HTR-8/SVneo (cell line): ENCODE results near the gene CARS1.
"Not testable (repeated sequence)": the region's sequence is repeated elsewhere in the genome, so short reads cannot be mapped to it uniquely, and the experiment has no call there.

ENCODE experiments used
- DNase-seq: peaks from one replicate; pipeline ENCODE4 v3.0.0; 2011; ENCODE audit warnings: low spot score, mixed read lengths; ENCODE audit not compliant: insufficient read length
- FAIRE-seq: peaks from 2 replicates; lab custom pipeline; 2011; peaks lifted over from hg19 to GRCh38; lab: Jason Lieb, UNC

The CARS1 gene

DNA sequence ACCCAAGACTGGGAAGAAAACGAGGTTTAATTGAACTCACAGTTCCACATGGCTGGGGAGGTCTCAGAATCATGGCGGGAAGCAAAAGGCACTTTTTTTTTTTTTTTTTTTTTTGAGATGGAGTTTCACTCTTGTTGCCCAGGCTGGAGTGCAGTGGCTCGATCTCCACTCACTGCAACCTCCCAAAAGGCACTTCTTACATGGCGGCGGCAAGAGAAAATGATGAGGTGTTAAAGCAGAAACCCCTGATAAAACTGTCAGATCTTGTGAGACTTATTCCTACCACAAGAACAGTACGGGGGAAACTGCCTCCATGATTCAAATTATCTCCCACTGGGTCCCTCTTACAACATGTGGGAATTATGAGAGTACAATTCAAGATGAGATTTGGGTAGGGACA is 7.5 kb upstream of the CARS1 start:
- FAIRE-seq, DNase-seq: not testable (repeated sequence)

DNA sequence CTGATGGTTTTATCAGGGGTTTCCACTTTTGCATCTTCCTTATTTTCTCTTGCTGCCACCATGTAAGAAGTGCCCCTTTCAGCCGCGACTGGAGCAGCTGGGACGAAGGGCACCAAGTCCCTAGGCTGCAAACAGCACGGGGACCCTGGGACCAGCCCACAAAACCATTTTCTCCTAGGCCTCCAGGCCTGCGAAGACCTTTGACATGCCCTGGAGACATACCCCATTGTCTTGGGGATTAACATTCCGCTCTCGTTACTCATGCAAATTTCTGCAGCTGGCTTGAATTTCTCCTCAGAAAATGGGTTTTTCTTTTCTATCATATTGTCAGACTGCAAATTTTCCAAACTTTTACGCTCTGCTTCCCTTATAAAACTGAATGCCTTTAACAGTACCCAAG is 6.7 kb upstream of the CARS1 start:
- FAIRE-seq, DNase-seq: not testable (repeated sequence)

DNA sequence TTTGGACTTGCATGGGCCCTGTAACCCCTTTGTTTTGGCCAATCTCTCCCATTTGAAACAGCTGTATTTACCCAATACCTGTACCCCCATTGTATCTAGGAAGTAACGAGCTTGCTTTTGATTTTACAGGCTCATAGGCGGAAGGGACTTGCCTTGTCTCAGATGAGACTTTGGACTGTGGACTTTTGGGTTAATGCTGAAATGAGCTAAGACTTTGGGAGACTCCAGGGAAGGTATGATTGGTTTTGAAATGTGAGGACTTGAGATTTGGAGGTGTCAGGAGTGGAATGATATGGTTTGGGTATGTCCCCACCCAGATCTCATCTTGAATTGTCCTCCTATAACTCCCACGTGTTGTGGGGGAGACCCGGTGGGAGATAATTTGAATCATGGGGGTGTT is 6.2 kb upstream of the CARS1 start:
- not testable (repeated sequence) for FAIRE-seq, DNase-seq

- no peak for DNase-seq
- FAIRE-seq, result no peak
Measured at GRCh38 chr11:3060436-3061025, 3.3 kb upstream of the CARS1 start.

DNA sequence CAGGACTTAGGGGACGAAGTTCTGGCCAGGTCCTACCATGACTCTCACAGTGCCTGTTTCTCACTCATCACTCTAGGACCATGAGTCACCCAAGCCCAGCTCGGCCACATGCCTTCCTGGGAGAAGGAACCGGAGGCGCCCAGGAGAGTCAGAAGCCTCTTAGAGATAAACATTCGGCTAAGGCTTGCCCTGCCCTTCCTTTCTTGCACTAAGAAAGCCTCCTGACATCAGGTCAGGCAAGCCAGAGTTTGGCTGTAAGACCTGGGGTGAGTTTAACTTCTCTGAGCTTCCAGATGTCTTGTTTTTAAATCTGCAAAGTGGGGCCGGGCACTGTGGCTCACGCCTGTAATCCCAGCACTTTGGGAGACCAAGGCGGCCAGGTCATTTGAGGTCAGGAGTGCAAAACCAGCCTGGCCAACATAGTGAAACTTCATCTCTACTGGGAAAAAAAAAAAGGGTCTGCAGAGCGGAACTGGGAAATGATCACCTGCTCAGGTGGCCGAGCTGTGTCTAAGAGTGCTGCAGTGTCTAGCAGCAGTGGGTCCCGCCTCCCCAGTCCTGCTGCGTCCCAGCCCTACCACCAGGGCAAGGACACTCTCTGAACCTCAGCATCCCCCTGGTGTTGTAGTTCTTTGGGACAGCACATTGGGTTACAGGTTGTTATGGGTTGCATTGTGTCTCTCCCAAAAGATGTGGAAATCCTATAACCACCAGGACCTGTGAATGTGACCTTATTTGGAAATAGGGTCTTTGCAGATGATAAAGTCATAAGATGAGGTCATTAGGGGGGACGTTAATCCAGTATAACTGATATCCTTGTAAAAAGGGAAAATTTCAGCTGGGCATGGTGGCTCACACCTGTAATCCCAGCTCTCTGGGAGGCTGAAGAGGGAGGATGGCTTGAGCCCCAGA is 1.8 kb upstream of the CARS1 start:
- FAIRE-seq, result no peak
- peak; percentile 51 for DNase-seq

GRCh38 chr11:3056296-3057068 is 741 bp downstream of the CARS1 start:
- no peak for DNase-seq
- no peak for FAIRE-seq

DNA sequence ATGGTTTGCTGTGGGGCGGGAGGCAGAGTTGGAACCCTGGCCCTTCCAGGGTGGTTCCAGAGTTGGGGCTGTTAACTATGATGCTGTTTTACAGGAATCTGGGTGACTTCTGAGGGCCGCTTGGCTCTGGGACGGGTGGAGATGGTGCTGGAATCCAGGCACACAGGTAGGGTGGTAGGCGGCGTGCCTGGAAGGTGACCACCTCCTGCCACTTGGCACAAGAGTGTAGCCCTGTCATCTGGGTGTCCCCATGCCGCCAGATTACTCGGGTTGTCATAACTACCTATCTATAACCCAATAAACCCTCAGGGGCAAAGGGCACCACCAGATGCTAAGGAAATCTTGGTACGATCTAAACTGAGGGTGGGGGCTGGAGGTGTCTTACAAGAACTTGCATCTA is 1.3 kb downstream of the CARS1 start:
- FAIRE-seq (no peak), DNase-seq (no peak)

- DNase-seq (no peak), FAIRE-seq (no peak)
Measured at GRCh38 chr11:3052567-3052966, 4.7 kb downstream of the CARS1 start.

DNA sequence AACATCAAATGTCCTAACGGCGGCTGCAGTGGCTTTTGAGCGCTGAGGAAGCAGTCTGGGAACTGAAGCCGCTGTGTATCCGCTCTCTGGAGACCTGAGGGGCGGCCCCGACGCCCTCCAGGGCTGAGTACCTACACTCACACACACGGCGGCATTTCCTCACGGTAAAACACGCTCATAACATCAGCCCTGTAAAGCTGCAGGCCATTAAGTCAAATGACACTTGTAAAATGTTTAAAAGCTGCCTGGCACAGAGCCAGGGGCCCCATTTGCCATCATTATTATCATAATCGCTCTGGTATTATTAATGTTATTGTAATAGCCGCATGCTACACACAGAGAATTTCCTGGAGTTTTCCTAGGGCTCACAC is 5.1 kb downstream of the CARS1 start:
- FAIRE-seq (no peak), DNase-seq (no peak)

GRCh38 chr11:3051196-3052108 is 5.8 kb downstream of the CARS1 start:
- FAIRE-seq (no peak), DNase-seq (no peak)

DNA sequence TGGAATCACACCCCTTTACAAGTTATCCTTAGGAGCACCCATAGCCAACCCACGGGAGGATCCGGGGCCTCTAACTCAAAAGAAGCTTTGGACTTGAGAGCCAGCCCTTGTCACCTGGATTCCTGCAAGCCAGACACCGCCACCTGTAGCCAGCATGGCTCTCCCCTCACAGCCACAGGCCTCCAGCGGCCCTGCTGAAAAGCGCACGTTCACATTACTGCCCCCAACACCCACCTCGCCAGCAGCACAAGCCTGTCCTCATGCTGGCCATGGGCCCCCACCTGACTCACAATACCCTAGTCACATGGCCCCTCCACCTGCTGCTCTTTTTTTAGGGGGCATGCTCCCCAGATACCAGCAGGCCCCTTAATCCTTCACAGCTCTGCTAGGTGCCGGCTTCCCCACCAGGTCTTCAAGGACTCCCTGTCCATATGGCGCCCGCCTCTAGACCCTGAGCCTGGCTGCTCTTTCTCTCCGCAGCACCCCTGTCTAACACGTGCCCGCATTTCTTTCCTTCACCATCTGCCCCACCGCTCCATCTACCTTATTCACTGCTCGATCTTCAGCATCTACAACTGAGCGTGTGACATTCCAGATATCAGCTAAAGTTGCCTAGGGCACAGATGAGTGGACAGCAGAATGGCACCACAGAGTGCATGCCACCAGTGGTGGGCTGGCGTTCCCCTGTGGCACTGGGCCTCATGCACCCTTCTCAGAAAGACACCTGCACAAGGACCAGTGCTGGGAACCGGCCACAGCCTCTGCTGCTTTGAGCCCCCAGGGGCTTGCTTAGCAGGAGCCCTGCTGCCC is 6.6 kb downstream of the CARS1 start:
- DNase-seq, result no peak
- no peak for FAIRE-seq

DNA sequence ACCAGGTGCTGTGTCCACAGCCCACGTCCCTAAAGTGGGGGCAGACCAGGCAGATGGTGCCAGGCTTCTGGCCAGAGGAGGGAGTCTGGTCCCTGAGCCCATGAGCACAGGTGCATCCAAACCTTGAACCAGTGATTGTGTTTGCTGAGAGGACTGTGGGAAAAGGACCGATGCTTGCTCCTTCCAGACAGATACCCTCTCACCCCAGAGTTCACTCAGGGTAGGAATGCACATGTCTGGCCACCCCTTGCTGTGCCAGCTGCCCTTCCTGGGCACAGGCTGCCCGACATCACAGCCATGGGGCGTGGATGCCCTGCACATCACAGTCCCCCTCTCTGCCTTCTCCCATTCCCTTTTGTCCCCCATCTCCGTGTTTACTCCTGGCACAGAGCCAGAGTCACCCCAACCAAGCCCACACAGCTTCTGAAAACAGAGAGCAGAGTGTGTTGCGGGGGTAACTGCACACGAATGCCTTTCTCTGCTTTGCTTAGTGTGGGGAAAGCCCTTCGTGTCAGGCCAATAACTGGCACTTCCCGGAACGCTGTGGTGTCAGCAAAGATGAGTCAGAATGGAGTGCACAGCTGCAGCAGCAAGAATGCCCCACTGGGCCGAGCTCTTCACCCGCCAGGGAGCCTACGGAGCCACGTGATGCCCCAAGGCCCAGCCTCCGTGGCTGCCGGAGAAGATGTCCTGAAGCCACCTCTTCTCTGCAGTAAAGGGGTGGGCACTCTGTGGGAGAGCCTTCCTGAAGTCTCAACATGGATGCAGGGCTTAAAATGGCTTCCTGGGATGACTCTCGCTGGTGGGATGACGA is 7.6 kb downstream of the CARS1 start:
- peak; percentile 96 for FAIRE-seq
- DNase-seq, result peak; percentile 98

GRCh38 chr11:3047637-3048036 is 9.6 kb downstream of the CARS1 start:
- FAIRE-seq (no peak), DNase-seq (no peak)

DNA sequence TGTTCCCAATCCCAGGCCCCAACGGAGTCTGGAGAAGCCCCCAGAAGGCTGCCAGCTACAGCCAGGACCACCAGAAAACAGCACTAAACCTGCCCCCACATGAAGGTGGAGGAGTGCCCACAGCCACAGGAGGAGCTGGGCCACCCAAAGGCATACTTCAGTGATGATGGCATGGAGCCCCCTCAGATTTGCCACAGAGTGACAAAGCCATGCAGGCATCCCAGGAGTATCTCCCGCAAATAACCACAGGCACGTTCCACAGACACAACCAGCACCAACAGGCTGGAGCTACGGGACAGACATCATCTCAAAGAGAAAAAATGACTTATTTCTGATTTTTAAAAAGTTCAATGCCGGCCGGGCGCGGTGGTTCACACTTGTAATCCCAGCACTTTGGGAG is 10.6 kb downstream of the CARS1 start:
- no peak for FAIRE-seq
- DNase-seq, result no peak

- DNase-seq (no peak), FAIRE-seq (no peak)
Measured at GRCh38 chr11:3046190-3046589, 11.0 kb downstream of the CARS1 start.

- no peak for FAIRE-seq
- no peak for DNase-seq
Measured at GRCh38 chr11:3044915-3045314, 12.3 kb downstream of the CARS1 start.

DNA sequence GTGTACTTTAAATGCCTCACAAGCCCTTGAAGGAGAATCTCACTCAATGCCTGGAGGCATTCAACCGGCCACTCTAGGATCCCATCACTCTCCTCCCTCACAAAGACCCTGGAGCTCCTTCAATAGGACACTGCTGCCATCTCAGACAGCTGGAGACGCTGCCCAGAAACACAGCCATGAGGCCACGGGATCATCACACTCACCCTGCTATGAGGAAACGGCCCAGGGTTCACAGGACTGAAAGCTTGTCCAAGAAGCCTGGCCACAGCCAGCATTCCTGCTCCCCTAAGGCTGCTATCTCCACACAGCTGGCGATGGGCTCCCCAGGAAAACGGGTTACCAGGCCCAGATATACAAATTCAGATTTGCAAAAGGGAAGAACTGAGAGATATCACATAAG is 13.2 kb downstream of the CARS1 start:
- FAIRE-seq (no peak), DNase-seq (no peak)

DNA sequence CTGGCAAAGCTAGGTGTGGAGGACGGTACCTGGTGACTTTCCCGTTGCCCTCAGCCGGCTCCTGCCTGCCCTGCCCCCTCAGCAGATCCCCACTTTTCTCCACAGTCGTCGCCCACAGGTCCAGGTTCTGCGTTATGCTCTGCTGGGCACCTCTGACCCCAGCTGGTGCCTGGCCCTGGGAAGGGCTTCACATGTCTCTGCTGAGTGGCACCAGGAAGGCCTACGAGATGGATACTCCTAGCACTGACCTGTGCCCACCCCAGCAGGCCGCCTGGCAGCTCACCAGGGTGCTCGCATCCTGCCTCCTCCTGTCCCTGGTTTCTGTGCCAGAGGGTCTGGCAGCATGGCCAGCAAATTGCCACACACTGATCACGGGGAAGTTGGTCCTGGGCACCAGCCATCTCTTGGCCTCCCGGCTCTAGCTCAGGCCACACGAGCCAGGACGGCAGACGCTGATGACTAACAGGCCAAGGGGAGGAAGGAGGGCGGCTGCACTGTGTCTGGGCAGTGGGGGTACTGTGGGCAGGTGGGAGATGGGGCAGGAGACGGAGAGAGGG is 13.8 kb downstream of the CARS1 start:
- FAIRE-seq, result no peak
- DNase-seq, result no peak
